ENCODE measurements around the gene PRDX2. TPM values are rescaled to one million over a fixed set of nuclear protein-coding genes. Genes with fewer than 3 reads are reported as not detected.
A peak's percentile ranks its signal among the peaks of the same experiment; 100 is the strongest.

Gene PRDX2
- total RNA-seq, 6 experiments from 2014 or later = 164 to 466 (median 202) TPM

DNA sequence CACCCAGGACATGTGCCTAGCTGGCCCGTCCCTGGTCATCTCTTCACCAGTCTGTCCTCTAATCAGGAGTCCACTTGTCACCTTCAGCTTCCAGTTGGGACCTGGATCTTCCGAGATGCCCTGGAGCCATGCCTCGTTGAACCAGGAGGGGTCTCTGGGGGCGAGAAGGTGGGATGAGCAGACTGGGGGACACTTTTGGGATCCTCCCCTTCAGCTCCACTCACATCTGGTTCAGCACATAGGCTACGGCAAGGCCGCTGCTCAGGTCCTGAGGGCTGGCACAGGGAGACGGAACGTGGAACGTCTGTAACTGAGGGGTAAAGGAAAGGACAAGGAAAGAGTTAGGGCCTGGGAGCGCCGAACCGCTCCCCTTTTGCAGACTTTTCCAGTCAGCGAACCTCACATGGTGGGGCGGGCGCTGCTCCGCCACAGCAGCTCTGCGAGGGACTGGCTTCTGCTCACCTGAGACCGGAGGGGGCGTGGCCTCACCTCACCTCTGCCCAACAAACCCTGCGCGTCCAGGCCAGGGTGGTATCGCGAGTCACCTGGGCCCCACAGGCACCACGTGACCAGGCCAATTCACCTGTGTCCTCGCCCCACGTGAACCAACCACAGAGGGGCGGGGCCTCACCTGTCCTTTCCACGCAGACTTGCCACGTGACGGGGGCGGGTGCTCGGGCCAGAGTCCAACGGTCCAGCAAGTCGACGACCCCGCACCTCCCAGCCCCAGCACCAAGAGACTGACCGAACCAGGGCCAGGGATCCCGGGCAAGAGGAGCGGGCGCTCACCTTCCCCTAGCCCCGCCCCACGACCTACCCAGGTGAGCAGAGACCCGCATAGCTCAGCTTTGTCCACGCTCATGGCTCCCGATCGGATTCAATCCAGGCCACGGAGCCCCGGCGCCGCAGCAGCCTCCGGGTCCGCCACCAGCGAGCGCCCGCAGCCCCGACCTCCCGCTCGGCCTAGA, 26.7 kb downstream of the PRDX2 start, which contains the start of gene HOOK2:
Gene HOOK2 (minus strand): TSS at position 965 of the 968 bp plus-strand sequence. CDS start 103 bp downstream, at position 862.
- Histone ChIP-seq H3K4me3 (peak within 1 kb of the TSS; percentile 60 to 69 (median 67)), H3K4me1 (peaks cover 0 to 10% (median 3%) of the 10 kb centered on the region in 4 donors), H3K9me3 (no peaks in the 10 kb centered on the region), H3K36me3 (no peaks in the 10 kb centered on the region), H3K27ac (peak within 1 kb of the TSS; percentile 44 to 69 (median 46)), H3K27me3 (no peaks in the 10 kb centered on the region)
- WGBS (ENCODE audit: insufficient coverage, low coverage, low lambda C conversion rate, missing lambda C conversion rate) = 20% methylated on average over 6 of the region's 58 CpGs
- TF ChIP-seq, protein P1, sequence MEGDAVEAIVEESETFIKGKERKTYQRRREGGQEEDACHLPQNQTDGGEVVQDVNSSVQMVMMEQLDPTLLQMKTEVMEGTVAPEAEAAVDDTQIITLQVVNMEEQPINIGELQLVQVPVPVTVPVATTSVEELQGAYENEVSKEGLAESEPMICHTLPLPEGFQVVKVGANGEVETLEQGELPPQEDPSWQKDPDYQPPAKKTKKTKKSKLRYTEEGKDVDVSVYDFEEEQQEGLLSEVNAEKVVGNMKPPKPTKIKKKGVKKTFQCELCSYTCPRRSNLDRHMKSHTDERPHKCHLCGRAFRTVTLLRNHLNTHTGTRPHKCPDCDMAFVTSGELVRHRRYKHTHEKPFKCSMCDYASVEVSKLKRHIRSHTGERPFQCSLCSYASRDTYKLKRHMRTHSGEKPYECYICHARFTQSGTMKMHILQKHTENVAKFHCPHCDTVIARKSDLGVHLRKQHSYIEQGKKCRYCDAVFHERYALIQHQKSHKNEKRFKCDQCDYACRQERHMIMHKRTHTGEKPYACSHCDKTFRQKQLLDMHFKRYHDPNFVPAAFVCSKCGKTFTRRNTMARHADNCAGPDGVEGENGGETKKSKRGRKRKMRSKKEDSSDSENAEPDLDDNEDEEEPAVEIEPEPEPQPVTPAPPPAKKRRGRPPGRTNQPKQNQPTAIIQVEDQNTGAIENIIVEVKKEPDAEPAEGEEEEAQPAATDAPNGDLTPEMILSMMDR (IDR thresholded peaks at IDR 0.05) = no peak
- TF ChIP-seq POLR2A (IDR thresholded peaks at IDR 0.05) = peak; percentile 49
- intact Hi-C loops (cut with DNase I) = loop anchor here in 1 of 2 donors (10.0 kb wide), 1 partner anchor 50 kb away; the partner anchor contains the start of gene TNPO2
- ATAC-seq (peak; percentile 9 to 40 (median 24)), DNase-seq (peak; percentile 81 to 90 (median 90))

DNA sequence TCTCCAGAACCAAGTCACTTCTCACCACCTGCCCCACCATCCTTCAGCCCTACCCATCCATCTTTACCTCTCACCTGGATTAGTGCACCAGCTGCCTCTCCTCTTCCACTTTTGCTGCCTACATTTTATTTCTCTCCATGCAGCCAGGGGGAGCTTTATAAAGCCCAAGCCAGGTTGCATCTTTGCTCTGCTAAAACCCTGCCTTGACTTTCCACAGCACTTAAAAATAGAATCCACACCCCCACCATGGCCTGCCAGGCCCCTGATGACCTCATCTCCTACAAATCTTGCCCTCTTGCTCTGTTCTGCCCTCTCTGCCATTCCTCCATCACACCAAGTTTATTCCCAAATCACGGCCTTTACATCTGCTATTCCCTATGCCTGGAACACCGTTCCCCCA, 28.0 kb downstream of the PRDX2 start:
- DNase-seq (no peak), ATAC-seq (no peak)
- WGBS (ENCODE audit: insufficient coverage, low coverage, low lambda C conversion rate, missing lambda C conversion rate) = 75% methylated on average over 2 of the region's 2 CpGs
- H3K36me3 ChIP-seq = no peaks in the 10 kb centered on the region
- no peaks in the 10 kb centered on the region for H3K9me3 ChIP-seq
- peaks cover 0 to under 1% (median under 1%) of the 10 kb centered on the region in 4 donors for H3K4me1 ChIP-seq
- no peaks in the 10 kb centered on the region for H3K27me3 ChIP-seq
- intact Hi-C loops (cut with DNase I) = loop anchor here in 1 of 2 donors (10.0 kb wide), 1 partner anchor 49 kb away; the partner anchor contains the start of gene TNPO2
- H3K4me3 ChIP-seq = no peak overlapping the region
- H3K27ac ChIP-seq = no peak overlapping the region
- TF ChIP-seq, protein P1 (IDR thresholded peaks at IDR 0.05) = peak in 2 of 4 donors; percentile 23 to 24
- no peak for TF ChIP-seq POLR2A (IDR thresholded peaks at IDR 0.05)

DNA sequence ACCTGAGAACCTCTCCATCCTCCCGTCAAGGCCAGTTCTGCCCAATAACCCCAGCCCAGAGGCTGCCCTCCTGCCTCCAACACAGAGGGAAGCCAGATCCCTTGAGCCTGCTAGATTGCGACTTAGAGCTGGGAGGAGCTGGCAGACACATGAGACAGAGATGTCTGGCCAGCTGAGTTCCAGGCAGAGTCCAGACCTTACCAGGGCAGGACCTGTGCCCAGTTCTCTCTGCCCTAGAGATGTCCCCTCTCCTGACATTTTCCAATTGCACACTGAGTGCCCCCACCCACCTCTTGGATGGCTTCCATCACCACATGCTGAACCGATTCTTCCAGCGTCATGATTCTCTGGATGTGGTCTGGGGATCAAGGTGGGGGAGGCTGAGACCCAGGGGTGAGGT, 29.3 kb downstream of the PRDX2 start:
- no peak for ATAC-seq
- no peak overlapping the region for H3K27ac ChIP-seq
- no peak overlapping the region for H3K4me3 ChIP-seq
- no peak for DNase-seq
- H3K9me3 ChIP-seq = no peaks in the 10 kb centered on the region
- H3K36me3 ChIP-seq = no peaks in the 10 kb centered on the region
- no peaks in the 10 kb centered on the region for H3K27me3 ChIP-seq
- intact Hi-C loops (cut with DNase I) = loop anchor here in 1 of 2 donors (10.0 kb wide), 1 partner anchor 48 kb away; the partner anchor contains the start of gene TNPO2
- TF ChIP-seq, protein P1 (IDR thresholded peaks at IDR 0.05) = no peak
- TF ChIP-seq POLR2A (IDR thresholded peaks at IDR 0.05) = no peak
- H3K4me1 ChIP-seq = no peaks in the 10 kb centered on the region
- 57% methylated on average over 4 of the region's 4 CpGs for WGBS (ENCODE audit: insufficient coverage, low coverage, low lambda C conversion rate, missing lambda C conversion rate)

- intact Hi-C loops (cut with DNase I) = loop anchor here in 1 of 2 donors (10.0 kb wide), 1 partner anchor 46 kb away; the partner anchor contains the start of gene TNPO2
- Histone ChIP-seq H3K36me3 (no peaks in the 10 kb centered on the region), H3K9me3 (no peaks in the 10 kb centered on the region), H3K27me3 (no peaks in the 10 kb centered on the region), H3K4me3 (no peak overlapping the region), H3K27ac (no peak overlapping the region), H3K4me1 (no peaks in the 10 kb centered on the region)
- DNase-seq = no peak
- ATAC-seq = no peak
- no CpG with 5 or more reads among the region's 13 CpGs for WGBS (ENCODE audit: insufficient coverage, low coverage, low lambda C conversion rate, missing lambda C conversion rate)
- no peak for TF ChIP-seq POLR2A (IDR thresholded peaks at IDR 0.05)
- TF ChIP-seq, protein P1 (IDR thresholded peaks at IDR 0.05) = no peak
Measured at GRCh38 chr19:12770922-12771321, 30.7 kb downstream of the PRDX2 start.
